Stimulated activated naive B cell treated with anti-CD40 and anti-IgM and Interleukin-4, amounts not matched to agents 10 μg/mL and 1 μg/mL and 100 μg/mL, for 72 hours (primary cell): ENCODE data around the gene SPAG9.

Experiments used
- ATAC-seq, 2 donors: fragments of 150-1000 bp; cut with Tn5 transposase; replicated peaks; 2 replicates each; pipeline ENCODE4 v1.10.0; 2021; ENCODE audit warnings: moderate library complexity in 1 of 2
- DNase-seq: peaks from one replicate; pipeline ENCODE4 v3.0.0; 2021
- H3K27ac Mint-ChIP-seq: one replicate; pipeline ENCODE4 v1.8.0; 2022; ENCODE audit warnings: mild to moderate bottlenecking, mixed read lengths
- H3K27me3 Mint-ChIP-seq, 2 donors: one replicate each; pipeline ENCODE4 v1.8.0; 2022; ENCODE audit warnings: mixed read lengths in 2 of 2
- H3K36me3 Mint-ChIP-seq, 2 donors: one replicate each; pipeline ENCODE4 v1.8.0; 2022; ENCODE audit warnings: mixed read lengths in 2 of 2, mild to moderate bottlenecking in 1 of 2
- H3K4me1 Mint-ChIP-seq, 2 donors: one replicate each; pipeline ENCODE4 v1.8.0; 2022; ENCODE audit warnings: mixed read lengths in 2 of 2, mild to moderate bottlenecking in 1 of 2
- H3K4me3 Mint-ChIP-seq, 2 donors: one replicate each; pipeline ENCODE4 v1.8.0; 2022; ENCODE audit warnings: mild to moderate bottlenecking in 2 of 2, mixed read lengths in 2 of 2, moderate library complexity in 1 of 2
- H3K9me3 Mint-ChIP-seq, 2 donors: one replicate each; pipeline ENCODE4 v1.8.0; 2022; ENCODE audit warnings: mixed read lengths in 2 of 2, mild to moderate bottlenecking in 1 of 2

Gene SPAG9

GRCh38 chr17:50924300-50924699 lies 196.4 kb downstream of the SPAG9 start:
- H3K4me3 Mint-ChIP-seq: no peak overlapping the region
- no peaks in the 10 kb centered on the region for H3K36me3 Mint-ChIP-seq
- H3K27ac Mint-ChIP-seq: no peak overlapping the region
- no peaks in the 10 kb centered on the region for H3K9me3 Mint-ChIP-seq
- DNase-seq: no peak
- H3K27me3 Mint-ChIP-seq: peaks cover 10 to 12% of the 10 kb centered on the region in 2 donors
- peaks cover 6 to 10% of the 10 kb centered on the region in 2 donors for H3K4me1 Mint-ChIP-seq
- no peak for ATAC-seq

GRCh38 chr17:50923611-50924010 lies 197.1 kb downstream of the SPAG9 start:
- H3K4me1 Mint-ChIP-seq: peaks cover 8 to 15% of the 10 kb centered on the region in 2 donors
- DNase-seq: no peak
- no peak overlapping the region for H3K4me3 Mint-ChIP-seq
- H3K9me3 Mint-ChIP-seq: no peaks in the 10 kb centered on the region
- no peak overlapping the region for H3K27ac Mint-ChIP-seq
- H3K27me3 Mint-ChIP-seq: peaks cover 13 to 14% of the 10 kb centered on the region in 2 donors
- no peaks in the 10 kb centered on the region for H3K36me3 Mint-ChIP-seq
- ATAC-seq: no peak

GRCh38 chr17:50922721-50923405 lies 197.8 kb downstream of the SPAG9 start:
- ATAC-seq (no peak), DNase-seq (no peak)
- Mint-ChIP-seq H3K4me1 (peaks cover 11 to 15% of the 10 kb centered on the region in 2 donors), H3K9me3 (no peaks in the 10 kb centered on the region), H3K27ac (no peak overlapping the region), H3K4me3 (no peak overlapping the region), H3K27me3 (peaks cover 6 to 14% of the 10 kb centered on the region in 2 donors), H3K36me3 (no peaks in the 10 kb centered on the region)

GRCh38 chr17:50922107-50922506 lies 198.6 kb downstream of the SPAG9 start:
- Mint-ChIP-seq H3K36me3 (no peaks in the 10 kb centered on the region), H3K4me1 (peaks cover 11 to 15% of the 10 kb centered on the region in 2 donors), H3K4me3 (no peak overlapping the region), H3K27me3 (peaks cover 5 to 14% of the 10 kb centered on the region in 2 donors), H3K9me3 (no peaks in the 10 kb centered on the region), H3K27ac (no peak overlapping the region)
- DNase-seq (no peak), ATAC-seq (no peak)

- Mint-ChIP-seq H3K27ac (peak overlapping the region; percentile 14), H3K4me3 (no peak overlapping the region), H3K36me3 (no peaks in the 10 kb centered on the region), H3K4me1 (peaks cover 14 to 15% of the 10 kb centered on the region in 2 donors), H3K9me3 (no peaks in the 10 kb centered on the region), H3K27me3 (peaks cover 5 to 14% of the 10 kb centered on the region in 2 donors)
- no peak for DNase-seq
- no peak for ATAC-seq
Observed at GRCh38 chr17:50920891-50921586, 199.6 kb downstream of the SPAG9 start.

- Mint-ChIP-seq H3K27me3 (peaks cover 5 to 14% of the 10 kb centered on the region in 2 donors), H3K36me3 (no peaks in the 10 kb centered on the region), H3K4me3 (no peak overlapping the region), H3K9me3 (no peaks in the 10 kb centered on the region), H3K4me1 (peaks cover 14 to 15% of the 10 kb centered on the region in 2 donors), H3K27ac (peak overlapping the region; percentile 85)
- DNase-seq: no peak
- no peak for ATAC-seq
Observed at GRCh38 chr17:50920041-50920410, 200.6 kb downstream of the SPAG9 start.

GRCh38 chr17:50919321-50920040 lies 201.2 kb downstream of the SPAG9 start:
- Mint-ChIP-seq H3K4me3 (peak overlapping the region in 1 of 2 donors; percentile 37), H3K27me3 (peaks cover 5 to 14% of the 10 kb centered on the region in 2 donors), H3K36me3 (no peaks in the 10 kb centered on the region), H3K4me1 (peaks cover 14 to 15% of the 10 kb centered on the region in 2 donors), H3K27ac (peak overlapping the region; percentile 85), H3K9me3 (no peaks in the 10 kb centered on the region)
- peak; percentile 83 to 89 for ATAC-seq
- peak; percentile 48 for DNase-seq

GRCh38 chr17:50918933-50919296 lies 201.8 kb downstream of the SPAG9 start:
- ATAC-seq (no peak), DNase-seq (no peak)
- Mint-ChIP-seq H3K27ac (no peak overlapping the region), H3K4me1 (peaks cover 14 to 15% of the 10 kb centered on the region in 2 donors), H3K27me3 (peaks cover 5 to 14% of the 10 kb centered on the region in 2 donors), H3K9me3 (no peaks in the 10 kb centered on the region), H3K36me3 (no peaks in the 10 kb centered on the region), H3K4me3 (no peak overlapping the region)

GRCh38 chr17:50918071-50918932 lies 202.4 kb downstream of the SPAG9 start:
- no peak for ATAC-seq
- no peak overlapping the region for H3K4me3 Mint-ChIP-seq
- H3K27me3 Mint-ChIP-seq: peaks cover 5 to 14% of the 10 kb centered on the region in 2 donors
- peaks cover 14 to 15% of the 10 kb centered on the region in 2 donors for H3K4me1 Mint-ChIP-seq
- H3K36me3 Mint-ChIP-seq: no peaks in the 10 kb centered on the region
- H3K9me3 Mint-ChIP-seq: no peaks in the 10 kb centered on the region
- no peak overlapping the region for H3K27ac Mint-ChIP-seq
- no peak for DNase-seq

GRCh38 chr17:50917418-50917743 lies 203.3 kb downstream of the SPAG9 start:
- peaks cover 5 to 14% of the 10 kb centered on the region in 2 donors for H3K27me3 Mint-ChIP-seq
- no peak overlapping the region for H3K27ac Mint-ChIP-seq
- peaks cover 14 to 15% of the 10 kb centered on the region in 2 donors for H3K4me1 Mint-ChIP-seq
- peak; percentile 29 to 42 for ATAC-seq
- H3K4me3 Mint-ChIP-seq: no peak overlapping the region
- no peak for DNase-seq
- H3K36me3 Mint-ChIP-seq: no peaks in the 10 kb centered on the region
- H3K9me3 Mint-ChIP-seq: no peaks in the 10 kb centered on the region

GRCh38 chr17:50916708-50917417 lies 203.8 kb downstream of the SPAG9 start:
- H3K27ac Mint-ChIP-seq: no peak overlapping the region
- no peaks in the 10 kb centered on the region for H3K36me3 Mint-ChIP-seq
- H3K4me3 Mint-ChIP-seq: no peak overlapping the region
- DNase-seq (no peak), ATAC-seq (no peak)
- peaks cover 14 to 15% of the 10 kb centered on the region in 2 donors for H3K4me1 Mint-ChIP-seq
- peaks cover 5 to 14% of the 10 kb centered on the region in 2 donors for H3K27me3 Mint-ChIP-seq
- no peaks in the 10 kb centered on the region for H3K9me3 Mint-ChIP-seq

GRCh38 chr17:50916026-50916707 lies 204.5 kb downstream of the SPAG9 start:
- Mint-ChIP-seq H3K27me3 (peaks cover 5 to 10% of the 10 kb centered on the region in 2 donors), H3K36me3 (no peaks in the 10 kb centered on the region), H3K4me1 (peaks cover 13 to 14% of the 10 kb centered on the region in 2 donors), H3K4me3 (no peak overlapping the region), H3K27ac (no peak overlapping the region), H3K9me3 (no peaks in the 10 kb centered on the region)
- DNase-seq (no peak), ATAC-seq (no peak)

- Mint-ChIP-seq H3K27ac (no peak overlapping the region), H3K9me3 (no peaks in the 10 kb centered on the region), H3K27me3 (peaks cover 5 to 7% of the 10 kb centered on the region in 2 donors), H3K4me3 (no peak overlapping the region), H3K36me3 (no peaks in the 10 kb centered on the region), H3K4me1 (peaks cover 7 to 11% of the 10 kb centered on the region in 2 donors)
- DNase-seq (no peak), ATAC-seq (no peak)
Observed at GRCh38 chr17:50914505-50915063, 206.1 kb downstream of the SPAG9 start.
